ENCODE measurements around the gene PLXNC1.

Gene PLXNC1

DNA sequence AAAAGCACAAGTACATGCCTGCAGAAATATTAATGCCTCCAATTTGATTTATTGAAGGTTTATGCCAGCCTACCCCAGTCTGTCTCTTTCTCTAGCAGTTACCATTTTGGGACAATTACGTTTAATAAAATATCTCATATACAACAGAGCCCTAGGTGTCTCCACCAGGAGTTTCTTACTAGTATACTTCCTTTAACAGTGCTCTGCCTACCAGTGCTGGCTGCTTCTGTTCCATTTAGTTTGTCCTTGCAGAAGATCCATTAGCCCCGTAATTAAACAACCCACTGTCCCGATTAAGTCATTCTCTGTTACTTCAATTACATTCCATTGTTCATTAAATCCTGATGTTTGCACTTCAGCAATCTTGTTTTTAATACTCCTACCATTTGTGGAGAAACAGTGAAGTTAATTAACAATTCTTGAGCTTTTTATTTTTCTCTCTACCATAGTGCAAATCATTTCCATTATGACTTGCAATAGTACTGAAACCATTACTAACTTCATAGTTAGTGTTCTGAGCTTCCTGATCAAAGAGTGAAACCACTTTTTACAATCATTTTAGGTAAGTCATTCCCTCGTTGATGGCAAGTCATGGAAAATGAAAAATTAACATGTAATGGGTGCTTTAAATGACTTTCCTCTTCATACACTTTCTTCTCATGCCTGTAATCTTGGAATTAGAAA, 121.1 kb downstream of the PLXNC1 start:
- no peak for DNase-seq

DNA sequence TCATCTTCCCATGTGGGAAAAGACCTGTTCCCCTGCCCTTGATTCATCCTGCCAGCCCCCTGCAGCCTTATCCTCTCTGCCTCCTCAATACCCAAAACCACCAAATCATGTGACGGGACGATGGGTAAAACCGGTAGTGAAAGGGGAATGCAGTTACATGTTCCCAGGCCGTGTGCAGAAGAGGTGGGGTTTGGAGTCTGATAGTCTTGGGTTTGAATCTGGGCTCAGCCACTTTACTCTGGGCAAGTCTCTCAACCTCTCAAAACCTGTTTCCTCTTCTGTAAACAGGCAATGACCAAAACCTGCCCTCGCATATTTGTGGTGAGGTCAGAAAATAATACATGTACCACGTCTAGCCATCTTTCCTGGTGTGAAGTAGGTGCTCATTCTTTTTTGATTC, 123.0 kb downstream of the PLXNC1 start:
- no peak for DNase-seq

DNA sequence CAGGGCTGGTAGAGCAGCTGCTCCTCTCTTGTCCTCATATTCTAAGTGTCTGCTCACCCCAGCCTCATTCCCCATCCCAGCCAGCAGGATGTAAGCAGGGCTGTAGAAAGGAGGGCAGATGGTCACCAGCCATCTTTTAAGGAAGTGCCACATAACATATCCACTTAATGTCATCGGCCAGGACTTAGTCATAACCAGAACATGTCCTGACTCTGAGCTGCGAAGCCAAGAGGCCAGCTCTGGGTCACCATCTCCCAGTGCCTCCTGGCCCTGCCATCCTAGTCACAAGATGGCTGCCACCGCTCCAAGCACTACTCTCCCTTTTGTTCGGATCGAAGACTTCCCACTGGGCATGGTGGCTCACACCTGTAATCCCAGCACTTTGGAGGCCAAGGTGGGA, 123.9 kb downstream of the PLXNC1 start:
- DNase-seq, result no peak

DNA sequence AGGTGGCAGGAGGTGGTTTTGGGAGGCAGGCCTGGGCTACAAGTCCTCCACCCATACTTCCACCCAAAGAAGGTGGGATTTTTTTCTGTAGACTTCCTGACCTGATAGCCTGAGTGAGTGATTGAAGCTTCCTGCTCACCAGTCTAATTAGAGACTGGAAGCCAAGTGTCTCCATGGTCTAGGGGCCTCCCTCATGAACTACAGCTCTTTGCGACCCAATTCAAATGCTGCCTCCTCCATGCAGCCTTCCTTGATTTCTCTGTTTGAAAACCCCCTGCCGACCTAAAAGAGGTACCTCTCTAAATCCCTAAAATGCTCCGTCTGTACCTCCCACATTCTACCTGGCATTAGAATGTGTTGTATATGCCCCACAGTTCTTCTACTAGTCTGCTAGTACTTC, 124.9 kb downstream of the PLXNC1 start:
- DNase-seq, result no peak

DNA sequence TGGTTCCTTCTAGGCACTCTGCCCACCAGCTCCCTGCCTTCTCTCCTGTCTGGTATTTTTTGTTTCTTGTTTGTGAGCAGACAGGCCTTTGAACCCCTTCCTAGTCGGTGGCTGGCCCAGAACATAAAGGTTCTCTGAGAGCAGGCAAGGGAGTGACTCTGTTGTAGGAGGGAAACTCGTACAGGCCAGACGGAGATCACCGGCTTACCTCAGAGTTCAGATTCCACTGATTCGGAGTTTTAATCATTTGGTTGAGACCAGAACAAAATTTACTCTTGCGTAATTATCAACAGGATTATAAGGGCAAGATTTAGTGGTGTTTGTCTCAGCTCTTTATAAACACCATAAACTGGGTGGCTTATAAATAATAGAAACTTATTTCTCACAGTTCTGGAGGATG, 128.3 kb downstream of the PLXNC1 start:
- DNase-seq, result no peak

DNA sequence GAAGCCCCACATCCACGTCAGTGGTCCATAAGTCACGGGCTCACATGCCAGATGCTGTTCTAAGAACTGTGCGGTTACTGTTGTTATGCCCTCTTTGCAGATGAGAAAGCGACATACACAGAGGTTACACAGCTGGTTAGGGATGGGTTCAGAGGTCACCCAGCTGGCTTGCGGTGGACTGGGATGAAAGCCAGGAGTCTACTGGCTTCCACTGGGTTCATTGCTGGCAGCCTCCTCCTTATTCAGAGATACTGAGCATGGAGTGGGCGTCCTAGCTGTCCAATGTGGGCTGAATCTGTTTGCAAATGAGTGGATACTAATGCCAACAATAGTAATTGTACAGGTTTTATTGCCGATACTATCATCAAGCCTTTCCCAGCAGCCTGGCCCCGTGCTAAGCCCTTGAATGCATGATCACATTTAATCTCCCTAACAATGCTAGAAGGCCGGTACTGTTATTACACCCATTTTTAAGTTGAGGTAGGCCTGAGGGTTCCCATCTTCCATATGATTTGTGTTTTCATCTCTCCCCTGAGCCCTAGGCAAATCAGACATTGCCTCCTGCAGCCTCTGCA, 129.1 kb downstream of the PLXNC1 start:
- no peak for DNase-seq

DNA sequence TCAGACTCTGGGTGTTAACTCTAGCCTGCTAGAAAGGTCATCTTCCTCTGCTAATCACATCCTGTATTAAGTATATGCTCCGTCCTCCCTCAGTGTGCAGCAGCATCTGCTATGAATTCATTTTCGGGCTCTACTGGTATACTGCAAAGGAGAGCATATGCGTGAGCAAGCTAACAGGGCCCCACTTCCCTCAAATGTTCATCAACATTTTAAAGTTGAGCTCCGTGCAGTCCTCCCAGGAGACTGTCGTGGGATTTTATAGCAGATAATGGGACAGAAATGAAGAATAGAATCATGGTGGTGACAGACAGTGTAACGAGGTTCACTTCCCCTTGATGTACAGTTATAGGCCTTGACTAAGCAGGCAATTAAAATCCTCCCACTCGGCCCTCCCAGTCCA, 131.7 kb downstream of the PLXNC1 start:
- DNase-seq, result no peak

DNA sequence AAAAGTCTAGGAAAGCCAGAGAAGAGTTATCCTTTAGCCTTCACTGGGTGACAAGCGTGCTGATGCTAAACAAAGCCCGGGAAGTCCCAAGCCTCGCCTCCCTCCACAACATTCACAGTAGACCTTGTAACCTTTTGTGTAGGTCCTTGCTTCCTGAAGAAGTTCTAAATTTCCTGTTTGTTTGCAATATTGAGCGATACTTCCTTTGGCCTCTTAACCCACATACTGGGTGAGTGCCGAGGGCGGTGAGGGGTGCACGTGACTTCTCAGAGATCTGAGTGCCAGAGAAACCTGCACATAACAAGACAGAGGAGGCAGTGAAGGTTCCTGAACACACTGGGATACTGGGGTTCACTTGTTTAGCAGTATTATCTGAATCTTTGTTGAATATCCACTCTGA, 134.3 kb downstream of the PLXNC1 start:
- DNase-seq, result no peak

DNA sequence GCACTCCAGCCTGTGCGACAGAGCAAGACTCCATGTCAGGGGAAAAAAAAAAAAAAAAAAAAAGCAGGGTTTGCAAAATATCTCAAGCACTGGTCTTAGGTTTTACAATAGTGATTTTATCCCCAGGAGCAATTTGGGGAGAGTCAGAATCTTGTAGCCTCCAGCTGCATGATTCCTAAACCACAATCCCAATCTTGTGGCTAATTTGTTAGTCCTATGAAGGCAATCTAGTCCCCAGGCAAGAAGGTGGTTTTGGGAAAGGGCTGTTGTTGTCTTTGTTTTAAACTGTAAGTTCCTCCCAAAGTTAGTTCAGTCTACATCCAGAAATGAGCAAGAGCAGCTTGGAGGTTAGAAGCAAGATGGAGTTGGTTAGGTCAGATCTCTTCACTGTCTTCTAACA, 135.7 kb downstream of the PLXNC1 start:
- no peak for DNase-seq

DNA sequence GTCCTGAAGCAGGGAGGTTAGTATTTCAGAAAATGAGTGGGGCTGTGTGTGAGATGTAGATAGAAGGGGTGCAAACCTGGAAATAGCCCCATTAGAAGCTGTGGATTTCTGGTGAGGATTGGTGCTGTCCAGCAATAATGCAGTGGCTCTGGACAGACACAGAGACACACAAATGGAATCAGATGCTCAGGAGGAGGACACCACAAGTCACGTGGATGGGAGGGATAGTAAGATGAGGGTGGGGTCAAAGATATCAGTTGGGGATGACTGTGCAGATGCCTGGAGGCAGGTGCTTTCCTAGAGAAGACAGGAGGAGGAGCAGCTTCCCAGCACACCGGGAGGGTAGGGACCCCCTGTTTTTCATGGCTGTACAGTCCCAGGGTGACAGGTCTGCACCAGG, 136.5 kb downstream of the PLXNC1 start:
- no peak for DNase-seq

DNA sequence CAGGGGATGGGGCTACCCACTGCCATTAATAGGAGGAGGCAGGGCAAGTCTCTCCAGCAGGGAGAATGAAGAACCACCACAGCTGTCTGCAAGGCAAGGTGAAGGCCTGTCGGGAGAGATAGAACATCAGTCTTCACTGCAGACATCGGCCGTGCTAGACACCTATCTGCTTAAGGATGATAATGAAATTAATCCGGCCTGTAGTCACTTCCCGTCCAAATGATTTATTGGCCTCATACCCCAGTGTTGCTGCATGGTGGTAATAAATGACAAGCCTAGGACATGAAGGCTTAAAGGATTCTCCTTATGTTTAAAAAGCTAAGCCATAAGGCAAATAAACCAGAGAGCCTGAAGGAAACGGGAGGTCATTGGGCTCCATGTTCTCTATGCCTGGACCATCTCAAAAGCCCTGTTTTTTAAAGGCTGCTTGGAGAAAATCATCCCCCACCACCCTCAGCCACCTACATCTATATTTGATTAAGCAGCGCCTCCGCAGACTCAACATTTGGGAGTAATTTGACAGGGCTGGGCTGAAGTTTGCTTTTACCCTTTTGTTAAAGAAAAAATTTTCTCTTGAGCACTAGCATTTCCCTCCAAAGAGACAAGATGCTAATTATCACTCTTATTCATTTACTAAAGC, 137.7 kb downstream of the PLXNC1 start:
- no peak for DNase-seq

DNA sequence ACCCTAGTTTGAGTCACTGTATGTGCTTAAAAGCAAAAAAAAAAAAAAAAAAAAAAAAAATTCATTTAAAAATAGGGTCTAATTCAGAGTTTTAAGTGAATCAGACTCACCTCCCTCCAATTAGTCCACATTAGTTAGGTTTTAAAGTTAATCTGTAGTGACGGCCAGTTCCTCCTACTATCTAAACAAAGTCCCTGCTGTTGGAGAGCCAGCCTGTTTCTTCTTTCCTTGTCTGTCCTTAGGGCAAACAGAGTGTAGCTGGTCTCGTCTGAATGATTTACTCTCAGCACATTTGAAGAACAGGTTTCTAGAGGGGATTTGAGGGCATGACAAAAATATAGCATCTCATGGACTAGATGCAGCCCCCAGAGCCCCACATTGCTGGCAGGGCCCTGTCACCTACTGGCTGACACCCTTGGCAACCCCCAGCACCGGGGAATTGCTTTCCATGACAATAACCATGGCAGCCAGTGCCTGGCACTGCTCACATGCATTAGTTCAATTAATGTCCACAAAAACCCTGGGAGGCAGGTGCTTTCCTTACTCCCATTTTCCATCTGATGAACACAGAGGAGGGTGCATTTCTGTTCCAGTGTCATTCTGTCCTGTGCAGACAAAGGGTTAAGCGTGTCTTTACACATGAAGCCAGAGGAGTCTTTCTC, 138.3 kb downstream of the PLXNC1 start:
- no peak for DNase-seq

DNA sequence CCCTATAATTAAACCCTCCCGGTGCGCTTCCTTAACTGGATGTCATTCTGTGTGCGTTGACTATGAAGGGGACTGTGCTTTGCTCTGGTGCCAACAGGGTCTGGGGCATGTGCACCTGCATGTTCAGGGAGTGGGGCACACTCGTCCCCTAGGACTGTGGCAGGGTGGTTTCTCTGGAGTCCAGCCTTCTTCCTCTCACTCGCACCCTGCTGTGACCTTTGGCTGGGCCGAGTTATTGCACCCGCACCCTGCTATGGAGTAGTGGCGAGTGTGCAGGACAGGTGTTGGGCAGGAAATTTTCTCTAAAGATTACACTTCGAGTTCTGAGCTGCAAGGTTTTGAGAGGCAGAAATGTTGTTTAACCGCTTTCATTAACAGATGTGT, 138.9 kb downstream of the PLXNC1 start:
- no peak for DNase-seq

DNA sequence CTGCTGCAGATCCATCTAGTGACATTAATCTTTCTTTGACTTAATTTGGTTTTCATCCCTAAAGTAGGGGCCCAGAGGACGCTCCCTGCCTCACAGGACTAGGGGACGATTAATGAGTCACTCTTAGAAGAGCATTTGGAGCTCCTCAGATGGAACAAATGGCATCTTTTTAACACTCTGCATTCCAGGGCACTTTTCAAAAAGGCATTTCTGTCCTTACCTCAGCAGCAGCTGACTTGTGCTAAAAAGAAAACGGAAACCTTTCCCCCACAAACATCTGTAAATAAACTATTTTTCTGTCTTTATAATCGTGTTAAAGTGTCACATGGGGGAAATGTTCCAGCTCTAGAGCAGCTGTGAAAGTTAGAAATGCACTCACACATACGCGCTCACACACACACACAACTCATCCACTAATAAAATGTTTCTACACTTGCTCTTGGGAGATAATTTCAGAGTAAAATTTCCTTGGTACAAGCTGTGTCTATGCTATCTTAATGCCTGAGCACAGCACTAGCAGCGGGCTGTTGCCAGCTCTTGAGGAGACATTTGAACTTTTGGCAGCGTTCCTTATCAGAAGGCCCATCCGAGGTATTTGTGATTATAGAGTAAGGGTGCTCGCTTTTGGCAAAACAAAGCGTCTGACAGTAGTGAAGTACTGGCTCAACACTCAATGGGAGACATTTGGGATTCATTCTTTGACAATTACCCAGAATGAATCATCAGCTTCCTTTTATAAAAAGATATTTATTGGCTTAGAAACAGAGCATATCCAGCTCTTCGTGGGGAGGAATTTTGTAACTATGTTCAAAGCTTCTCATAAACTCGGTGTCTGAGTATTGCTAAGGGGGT, 141.3 kb downstream of the PLXNC1 start:
- DNase-seq, result no peak

DNA sequence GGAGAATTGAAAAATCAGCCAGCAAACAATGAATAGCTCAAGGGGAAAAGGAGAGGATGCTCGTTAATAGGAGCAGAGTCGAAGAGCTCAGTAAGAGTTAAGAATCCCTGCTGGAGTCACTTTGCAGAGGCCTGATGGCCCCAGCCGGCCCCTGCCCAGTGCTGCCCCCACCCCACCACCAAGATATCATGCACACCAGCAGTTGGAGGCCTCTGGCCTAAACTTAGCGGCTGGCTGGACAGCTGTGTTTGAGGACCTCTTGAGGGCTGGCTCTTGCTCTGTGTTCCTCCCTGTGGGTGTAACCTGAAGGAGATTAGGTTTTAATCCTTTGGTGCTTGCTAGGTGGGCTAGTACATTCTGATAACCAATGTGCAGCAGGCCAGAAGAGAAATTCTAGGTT, 142.0 kb downstream of the PLXNC1 start:
- DNase-seq, result no peak

DNA sequence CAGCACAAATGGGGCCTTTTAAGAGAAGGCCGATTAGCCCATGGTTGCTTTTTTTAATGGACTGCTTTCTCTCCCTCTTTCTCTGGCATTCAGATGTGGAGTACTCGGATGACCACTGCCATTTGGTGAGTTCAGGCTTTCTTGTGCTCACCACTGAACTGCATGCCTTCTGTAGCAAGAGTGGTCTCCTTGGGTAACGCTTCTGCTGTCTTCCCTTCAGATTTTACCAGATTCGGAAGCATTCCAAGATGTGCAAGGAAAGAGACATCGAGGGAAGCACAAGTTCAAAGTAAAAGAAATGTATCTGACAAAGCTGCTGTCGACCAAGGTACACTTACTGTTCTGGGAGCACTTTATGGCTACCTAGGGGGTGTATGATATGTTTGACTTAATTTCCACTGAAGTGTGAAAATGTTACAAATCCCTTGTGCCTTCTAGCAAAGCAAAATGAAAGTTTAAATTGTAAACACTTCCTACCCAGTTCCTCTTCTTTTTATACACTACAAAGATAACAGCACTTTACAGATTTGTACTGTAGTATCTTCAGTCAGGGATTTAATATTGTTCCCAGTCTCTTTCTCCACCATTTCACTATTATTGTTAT, 148.8 kb downstream of the PLXNC1 start:
- no peak for DNase-seq

DNA sequence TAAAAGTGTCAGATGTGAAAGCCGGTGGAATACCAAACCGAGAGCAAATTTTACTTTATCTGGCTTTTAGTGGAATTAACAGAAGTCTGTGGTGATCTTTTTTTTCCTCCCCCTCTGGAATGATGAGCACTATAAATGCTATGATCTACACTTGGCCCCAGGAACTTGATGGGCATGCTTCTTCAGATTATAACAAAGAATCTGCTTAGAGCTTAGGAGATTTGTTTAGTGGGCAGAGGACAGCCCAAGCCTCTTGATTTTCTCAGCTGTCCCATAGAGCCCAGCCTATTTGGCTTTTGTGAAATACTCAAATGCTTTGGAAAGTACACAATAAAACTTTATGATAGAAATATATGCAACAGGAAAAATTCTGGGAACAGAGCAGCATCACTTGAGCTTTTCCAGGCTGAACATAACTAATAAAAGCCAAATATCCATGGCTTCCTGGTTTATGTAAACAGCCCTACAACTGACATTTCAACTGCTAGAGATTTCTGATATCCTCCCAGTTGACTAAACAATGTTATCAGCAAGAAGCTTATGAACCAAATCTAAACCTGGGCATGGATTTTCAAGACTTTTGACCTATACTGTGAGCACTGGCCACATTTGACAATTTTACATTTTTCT, 149.6 kb downstream of the PLXNC1 start:
- DNase-seq, result no peak

DNA sequence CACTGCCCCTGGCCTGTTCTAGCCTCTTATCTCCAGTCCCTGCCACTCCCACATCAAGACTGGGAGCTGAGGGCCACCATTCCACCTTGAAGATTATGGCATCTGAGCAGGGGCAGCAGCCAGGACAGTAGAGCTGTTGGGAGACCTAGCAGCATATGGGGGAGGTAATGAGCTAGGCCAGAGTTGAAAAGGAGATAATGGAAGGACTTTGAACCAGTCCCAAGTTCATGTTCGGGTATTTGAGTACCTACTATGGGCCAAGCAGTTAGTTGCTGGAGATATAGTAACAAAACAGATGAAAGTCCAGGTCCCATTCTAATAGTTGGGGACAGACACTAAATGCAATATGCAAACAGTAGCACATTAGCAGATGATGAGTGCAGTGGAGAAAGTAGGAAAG, 151.5 kb downstream of the PLXNC1 start:
- no peak for DNase-seq

DNA sequence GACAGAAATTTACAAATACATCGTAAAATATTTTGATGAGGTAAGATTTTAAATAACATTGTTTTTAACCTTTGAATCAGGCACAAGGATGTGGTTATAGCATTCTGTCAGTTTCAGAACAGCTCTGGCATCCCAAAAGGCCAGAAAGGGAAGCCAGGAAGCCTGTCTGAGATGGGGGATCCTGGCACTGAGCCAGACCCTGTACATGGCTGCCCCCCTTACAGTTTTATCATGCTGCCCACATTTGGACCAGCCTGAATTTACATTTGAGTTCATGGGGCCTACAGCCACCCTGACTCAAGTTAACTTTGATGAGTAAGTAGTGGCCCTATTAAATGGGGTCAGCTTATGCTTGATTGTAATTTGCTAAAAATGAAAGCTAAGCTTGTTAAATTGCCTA, 155.6 kb downstream of the PLXNC1 start:
- no peak for DNase-seq

DNA sequence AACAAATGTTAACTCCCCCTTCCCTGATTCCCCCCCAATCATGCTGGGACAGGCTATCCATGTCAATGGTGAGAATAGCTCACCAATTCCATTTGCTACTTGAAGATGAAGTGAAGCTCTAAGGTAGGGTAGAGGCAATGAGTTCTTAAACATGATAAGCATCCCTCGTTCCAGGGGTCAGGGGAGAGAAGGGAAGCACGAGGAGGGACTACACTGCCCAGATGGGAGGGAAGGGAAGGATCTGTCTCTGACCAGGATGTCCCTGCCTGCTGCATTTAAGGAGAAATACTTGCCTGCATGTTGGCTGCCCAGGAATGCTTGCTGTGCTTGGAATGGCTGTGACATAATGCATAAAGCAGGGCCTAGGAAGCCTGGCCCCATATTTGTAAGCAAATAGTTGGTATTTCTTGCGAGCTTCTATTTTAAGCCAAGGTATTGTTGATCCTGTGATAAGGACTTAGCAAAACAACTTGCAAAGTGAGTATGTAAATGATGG, 156.2 kb downstream of the PLXNC1 start:
- no peak for DNase-seq

DNA sequence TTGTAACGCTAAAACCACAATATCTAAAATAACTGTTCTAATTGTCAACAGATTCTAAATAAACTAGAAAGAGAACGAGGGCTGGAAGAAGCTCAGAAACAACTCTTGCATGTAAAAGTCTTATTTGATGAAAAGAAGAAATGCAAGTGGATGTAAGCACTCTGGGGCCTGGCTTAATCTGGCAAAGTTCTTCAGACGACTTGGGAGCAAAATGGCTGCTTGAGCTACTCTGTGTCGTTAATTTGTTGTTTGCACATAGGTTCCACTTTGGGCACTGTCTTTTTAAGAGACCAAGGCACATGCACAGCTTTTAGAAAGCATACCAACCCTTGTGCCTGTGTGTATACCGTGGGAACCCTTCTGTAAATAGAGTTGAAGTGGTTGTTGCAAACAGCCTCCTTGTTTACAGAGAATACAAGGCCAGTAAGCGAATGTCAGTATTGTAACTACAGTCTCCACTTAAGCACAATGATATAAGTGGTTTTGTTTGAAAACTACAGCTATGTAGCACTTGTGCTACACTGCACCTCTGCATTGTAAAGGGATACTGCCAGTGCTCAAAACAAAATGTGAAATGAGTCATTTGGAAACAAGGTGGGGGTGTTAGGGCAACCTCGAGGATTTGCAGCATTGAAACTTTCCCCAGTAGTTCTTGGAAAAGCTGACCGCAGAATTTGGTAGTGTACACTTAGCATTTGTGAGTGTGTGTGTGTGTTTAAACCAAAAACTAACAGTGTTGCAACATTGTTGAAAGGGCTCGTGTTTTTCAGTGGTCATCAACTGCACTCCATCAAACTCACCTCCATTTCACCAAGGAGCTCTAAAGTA, 157.0 kb downstream of the PLXNC1 start:
- DNase-seq, result no peak

Measured in activated CD4-positive, CD25-positive, alpha-beta regulatory T cell treated with anti-CD3 and anti-CD28 coated beads, Interleukin-2, amount 50 U/mL, for 72 hours (primary cell).